B cell (primary cell): ENCODE results near the gene CMPK2.

Source experiments
- CTCF ChIP-seq: fragments of 200-600 bp; IDR thresholded peaks from one replicate; pipeline ENCODE4 v1.8.0; 2022; ENCODE audit warnings: antibody characterized with exemption, mild to moderate bottlenecking
- EZH2 ChIP-seq: IDR thresholded peaks from 2 replicates; pipeline ENCODE4 v1.6.1; 2012; ENCODE audit warnings: borderline replicate concordance, low read depth, mild to moderate bottlenecking, moderate library complexity, low read length; ENCODE audit not compliant: insufficient read depth, poor library complexity, severe bottlenecking

- TF ChIP-seq CTCF (peak; percentile 34), EZH2 (no peak)
Measured at GRCh38 chr2:6865346-6866274, at the start of gene CMPK2.
